HK-2 (cell line): ENCODE measurements around the gene CEP55.

Experiments
- DNase-seq: peaks from one replicate; pipeline ENCODE4 v3.0.0-alpha.2; 2018; ENCODE audit not compliant: unreplicated experiment

Gene CEP55

DNA sequence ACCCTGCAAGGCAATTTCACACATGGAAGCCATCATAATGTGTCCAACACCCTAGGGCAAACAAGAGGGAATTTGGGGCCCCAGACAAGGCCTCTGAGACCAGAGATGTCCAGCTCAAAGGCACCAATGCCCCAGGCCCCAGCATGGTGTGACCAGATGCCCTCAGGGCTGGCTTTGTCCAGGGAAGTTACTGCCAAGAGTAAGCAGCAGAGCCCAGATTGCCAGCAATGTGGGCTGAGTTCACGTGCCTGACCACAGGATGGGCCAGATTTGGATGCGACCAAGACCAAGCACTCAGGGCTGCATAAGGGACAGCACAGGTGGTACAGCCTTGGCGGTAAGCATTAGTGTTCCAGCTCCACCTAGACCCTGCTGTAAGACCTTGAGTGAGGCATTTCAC is 27.0 kb upstream of the CEP55 start:
- DNase-seq: no peak

- peak; percentile 56 for DNase-seq
These were observed 25.2 kb upstream of the CEP55 start for GRCh38 chr10:93471110-93471651.

DNA sequence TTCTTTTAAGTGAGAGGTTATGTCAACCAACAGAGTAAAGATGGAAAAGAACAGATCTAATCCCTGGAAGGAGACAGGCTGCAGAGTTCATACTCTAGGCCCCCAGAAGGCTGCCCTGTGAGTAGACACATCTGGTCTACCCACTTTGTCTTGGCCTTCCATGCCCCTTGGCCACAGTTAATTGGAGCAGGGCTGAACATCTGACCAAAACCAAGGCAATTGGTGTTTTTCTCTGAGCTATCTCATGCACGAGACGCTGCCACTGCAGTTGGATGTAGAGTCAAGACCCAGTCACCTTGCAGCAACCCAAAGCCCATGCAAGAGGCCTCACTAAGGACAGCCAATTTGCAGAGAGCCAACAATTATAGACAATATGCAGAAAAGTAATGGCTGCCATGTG is 23.3 kb upstream of the CEP55 start:
- DNase-seq: no peak

GRCh38 chr10:93473804-93474472 is 22.5 kb upstream of the CEP55 start:
- no peak for DNase-seq

GRCh38 chr10:93475227-93475626 is 21.2 kb upstream of the CEP55 start:
- DNase-seq: no peak

GRCh38 chr10:93475871-93476270 is 20.5 kb upstream of the CEP55 start:
- no peak for DNase-seq

DNA sequence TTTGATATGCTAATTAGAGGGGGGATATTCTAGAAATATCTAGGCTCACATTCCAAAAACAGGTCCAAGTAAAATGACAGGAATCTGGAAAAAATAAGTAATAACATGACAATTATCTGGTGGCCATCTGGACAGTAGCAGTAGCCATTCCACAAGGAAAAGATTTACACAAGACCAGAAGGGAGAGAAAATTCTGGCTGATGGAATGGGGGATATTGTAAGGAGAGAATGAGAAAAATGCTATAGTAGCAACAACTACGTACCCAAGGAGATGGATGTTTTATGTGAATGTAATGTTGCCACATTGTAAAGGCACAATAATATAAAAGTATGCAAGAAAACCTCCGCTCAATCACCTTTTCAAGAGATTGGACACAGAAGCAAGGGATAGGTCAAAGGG is 19.7 kb upstream of the CEP55 start:
- no peak for DNase-seq

GRCh38 chr10:93478873-93479272 is 17.5 kb upstream of the CEP55 start:
- DNase-seq: no peak

GRCh38 chr10:93481637-93482144 is 14.7 kb upstream of the CEP55 start:
- no peak for DNase-seq

DNA sequence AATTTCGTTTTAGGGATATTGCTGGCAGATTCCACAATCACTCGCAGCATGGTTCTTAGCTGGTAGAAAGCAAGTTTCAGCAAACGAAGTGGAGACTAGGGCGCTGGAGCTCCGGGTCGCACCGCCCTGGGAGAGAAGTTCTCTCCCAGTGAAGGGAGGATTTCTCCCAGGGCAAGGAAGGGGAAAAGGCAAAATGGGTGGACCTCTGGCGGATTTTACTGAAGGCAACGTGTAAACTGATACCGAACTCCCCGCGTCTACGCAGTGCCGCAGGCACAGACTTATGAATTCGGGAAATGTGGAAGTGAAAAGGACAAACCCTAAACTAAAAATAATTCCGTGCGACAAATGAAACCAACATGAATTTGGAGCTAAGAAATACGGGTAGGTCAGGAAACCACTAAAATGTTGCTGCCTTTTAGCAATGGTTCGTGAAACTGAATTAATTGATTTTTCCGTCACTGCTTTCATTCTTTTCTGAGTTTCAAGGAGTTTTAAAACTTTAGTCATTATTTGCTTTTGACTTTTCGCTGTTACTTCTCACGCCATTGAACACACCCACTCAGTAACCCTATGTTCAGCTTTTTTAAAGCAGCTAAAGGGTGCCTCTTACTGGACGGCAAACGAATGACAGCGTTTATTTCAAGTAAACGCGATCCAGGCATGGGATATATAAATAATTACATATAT is 14.1 kb upstream of the CEP55 start, which contains the start of gene MYOF:
Gene MYOF, minus strand, starts transcription at position 190 of the 690 bp plus-strand sequence. Its CDS starts 140 bp downstream, at position 50.
- DNase-seq: peak; percentile 74

- no peak for DNase-seq
These were observed 10.7 kb upstream of the CEP55 start for GRCh38 chr10:93485690-93486089.

DNA sequence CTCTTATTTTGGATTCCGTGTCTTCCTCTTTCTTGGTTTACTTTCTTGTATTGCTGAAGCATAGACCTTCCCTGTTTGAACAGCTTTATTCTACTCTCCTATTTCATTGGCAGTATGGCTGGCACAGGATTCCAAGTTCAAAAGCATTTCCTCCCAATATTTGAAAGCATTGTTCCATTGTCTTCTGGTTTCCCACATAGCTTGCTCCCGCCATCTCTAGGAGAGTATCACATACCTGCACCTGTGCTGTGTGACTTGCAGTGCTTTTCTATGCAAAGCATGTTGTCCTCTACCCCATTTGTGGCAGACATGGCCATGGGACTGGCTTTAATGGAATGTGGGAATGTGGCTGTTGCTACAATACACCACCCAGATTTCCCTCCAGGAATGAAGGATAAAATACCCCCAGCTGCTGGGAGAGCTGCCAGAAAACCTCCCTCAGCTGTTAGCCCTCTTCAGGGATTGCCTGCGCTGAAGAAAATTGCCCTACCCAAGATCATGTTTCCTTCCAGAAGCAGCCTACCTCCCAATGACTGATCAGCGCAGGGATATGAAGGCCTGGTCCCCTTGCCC is 7.4 kb upstream of the CEP55 start:
- DNase-seq: no peak

- DNase-seq: no peak
These were observed 4.8 kb upstream of the CEP55 start for GRCh38 chr10:93491602-93492121.

DNA sequence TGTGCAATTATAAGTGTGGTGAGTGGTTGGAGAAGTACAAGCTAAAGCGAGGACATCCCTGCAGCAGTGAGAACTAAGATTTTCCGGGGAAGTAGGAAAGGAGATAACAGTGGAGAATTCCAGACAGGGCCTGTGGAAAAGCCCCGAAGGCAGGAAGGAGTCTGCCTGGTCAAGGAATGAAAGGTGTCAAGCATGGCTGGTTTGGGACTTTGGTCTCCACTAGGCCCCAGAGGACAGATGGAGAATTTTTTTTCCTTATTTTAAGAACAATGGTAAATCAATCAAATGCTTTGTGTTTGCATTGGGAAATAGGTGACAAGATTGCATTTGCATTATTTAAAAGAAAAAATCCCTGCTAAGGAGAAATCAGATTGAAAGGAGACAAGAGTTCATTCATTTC is 3.2 kb upstream of the CEP55 start:
- no peak for DNase-seq

DNA sequence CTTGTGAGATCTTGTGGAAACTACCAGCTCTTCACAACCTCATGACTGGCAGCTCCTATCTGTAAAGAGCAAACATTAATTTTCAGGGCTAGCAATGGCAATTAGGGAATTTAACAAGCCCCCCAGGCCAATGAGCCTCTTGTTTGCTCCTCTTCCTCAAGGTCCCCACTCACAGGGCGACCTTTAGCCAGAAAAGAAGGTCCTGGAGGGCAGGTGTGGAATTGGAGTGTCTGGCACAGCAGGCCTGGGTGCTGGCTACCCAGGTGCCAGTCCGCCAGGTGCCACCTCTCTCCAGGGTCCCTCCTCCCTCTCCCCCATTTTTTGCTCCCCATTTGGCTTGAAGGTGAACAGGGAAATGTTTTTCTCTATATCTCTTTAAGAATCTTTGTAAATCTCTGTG is 1.9 kb upstream of the CEP55 start:
- DNase-seq: no peak

- DNase-seq: peak; percentile 44
These were observed 624 bp upstream of the CEP55 start for GRCh38 chr10:93495654-93496321.

GRCh38 chr10:93498166-93498565 is 1.8 kb downstream of the CEP55 start:
- DNase-seq: no peak

GRCh38 chr10:93501650-93502049 is 5.2 kb downstream of the CEP55 start:
- DNase-seq: no peak

DNA sequence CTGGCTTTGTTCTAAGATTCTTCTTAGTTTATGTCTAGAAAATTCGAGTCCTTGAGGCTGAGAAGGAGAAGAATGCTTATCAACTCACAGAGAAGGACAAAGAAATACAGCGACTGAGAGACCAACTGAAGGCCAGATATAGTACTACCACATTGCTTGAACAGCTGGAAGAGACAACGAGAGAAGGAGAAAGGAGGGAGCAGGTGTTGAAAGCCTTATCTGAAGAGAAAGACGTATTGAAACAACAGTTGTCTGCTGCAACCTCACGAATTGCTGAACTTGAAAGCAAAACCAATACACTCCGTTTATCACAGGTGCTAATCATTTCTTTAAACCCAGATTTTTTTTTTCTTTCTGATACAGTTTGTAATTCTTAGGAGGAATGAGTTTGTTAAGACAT is 6.7 kb downstream of the CEP55 start:
- DNase-seq: no peak

GRCh38 chr10:93505075-93505474 is 8.7 kb downstream of the CEP55 start:
- DNase-seq: no peak

- DNase-seq: no peak
These were observed 13.4 kb downstream of the CEP55 start for GRCh38 chr10:93509816-93510215.

DNA sequence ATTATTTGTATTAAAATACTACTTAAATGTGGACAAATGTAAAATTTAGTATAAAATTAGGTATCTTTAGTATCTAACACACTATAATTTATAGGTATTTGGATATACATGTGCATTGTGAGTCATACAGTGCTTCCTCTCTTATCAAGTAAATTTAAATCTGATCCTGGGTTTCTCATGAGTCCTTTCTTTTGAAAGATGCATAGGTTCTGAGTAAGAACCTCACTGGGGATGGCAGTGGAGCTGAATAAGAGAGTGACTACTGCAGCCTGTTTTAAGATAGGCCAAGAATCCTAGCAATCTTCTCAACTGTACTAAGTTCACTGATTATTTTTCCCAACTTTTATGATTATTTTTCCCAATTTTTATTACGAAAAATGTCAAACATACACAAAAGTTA is 16.2 kb downstream of the CEP55 start:
- DNase-seq: no peak
